ENCODE data around the gene ADARB1. TPM values are rescaled to one million over a fixed set of nuclear protein-coding genes. Genes with fewer than 3 reads are reported as not detected.

Gene ADARB1
- polyA plus RNA-seq, 1 donor (not counting 4 experiments of a cell fraction or from before 2014, with no cell fraction given): 13.0 TPM

DNA sequence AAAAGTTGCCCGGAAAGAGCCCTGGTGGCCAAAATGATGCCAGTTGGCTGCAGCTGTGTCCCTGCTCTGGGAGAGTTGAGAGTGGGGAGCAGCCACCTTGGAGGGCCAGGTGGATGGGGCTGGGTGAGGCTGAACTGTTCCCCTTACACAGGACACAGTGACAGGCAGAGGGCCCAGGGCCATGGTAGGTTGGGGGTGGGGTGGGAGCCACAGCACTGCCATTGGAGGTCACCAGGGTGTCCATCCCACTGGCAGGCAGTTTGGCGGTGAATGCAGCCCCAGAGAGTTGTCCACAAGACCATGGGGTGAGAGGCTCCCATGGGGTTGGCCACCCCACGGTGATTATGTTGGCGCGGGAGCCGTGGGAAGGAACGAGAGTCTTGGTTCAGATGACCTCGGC lies 125.7 kb downstream of the ADARB1 start:
- dilution Hi-C loops (cut with MboI; ENCODE audit: extremely low pct_ligation_motif_present, low sequenced_read_pairs): no loop called here
- FAIRE-seq: no peak
- no peaks in the 10 kb centered on the region for H3K9me3 ChIP-seq (ENCODE audit: control insufficient read depth, low read depth, low read length)
- H3K79me2 ChIP-seq (ENCODE audit: control insufficient read depth, insufficient read depth, low read length): no peaks in the 10 kb centered on the region
- peaks cover 7 to 16% of the 10 kb centered on the region in 2 experiments for H3K36me3 ChIP-seq (ENCODE audit: control insufficient read depth in 2 of 2, extremely low read depth in 1 of 2, insufficient read depth in 2 of 2, low read length in 2 of 2)
- no peak overlapping the region for H3K27ac ChIP-seq (ENCODE audit: control insufficient read depth, insufficient read depth, low read length)
- no peaks in the 10 kb centered on the region for H3K4me1 ChIP-seq (ENCODE audit: control insufficient read depth, extremely low read depth, insufficient read depth, low read length)
- no peak overlapping the region for H3K4me3 ChIP-seq (ENCODE audit: control insufficient read depth in 2 of 3, extremely low read depth in 1 of 3, insufficient read depth in 2 of 3, low read depth in 1 of 3, low read length in 3 of 3)
- H3K4me2 ChIP-seq (ENCODE audit: control insufficient read depth, extremely low read depth, insufficient read depth, low read depth, low read length): no peak overlapping the region
- H3K9me1 ChIP-seq (ENCODE audit: control insufficient read depth, extremely low read depth, insufficient read depth, low read length): no peaks in the 10 kb centered on the region
- no peak for DNase-seq (ENCODE audit: low read depth, low spot score)
- H3K27me3 ChIP-seq (ENCODE audit: control insufficient read depth, extremely low read depth, insufficient read depth, low read length): no peaks in the 10 kb centered on the region
- no peak for TF ChIP-seq EZH2 (IDR thresholded peaks at IDR 0.05; ENCODE audit: low read length)
- TF ChIP-seq, protein P1, sequence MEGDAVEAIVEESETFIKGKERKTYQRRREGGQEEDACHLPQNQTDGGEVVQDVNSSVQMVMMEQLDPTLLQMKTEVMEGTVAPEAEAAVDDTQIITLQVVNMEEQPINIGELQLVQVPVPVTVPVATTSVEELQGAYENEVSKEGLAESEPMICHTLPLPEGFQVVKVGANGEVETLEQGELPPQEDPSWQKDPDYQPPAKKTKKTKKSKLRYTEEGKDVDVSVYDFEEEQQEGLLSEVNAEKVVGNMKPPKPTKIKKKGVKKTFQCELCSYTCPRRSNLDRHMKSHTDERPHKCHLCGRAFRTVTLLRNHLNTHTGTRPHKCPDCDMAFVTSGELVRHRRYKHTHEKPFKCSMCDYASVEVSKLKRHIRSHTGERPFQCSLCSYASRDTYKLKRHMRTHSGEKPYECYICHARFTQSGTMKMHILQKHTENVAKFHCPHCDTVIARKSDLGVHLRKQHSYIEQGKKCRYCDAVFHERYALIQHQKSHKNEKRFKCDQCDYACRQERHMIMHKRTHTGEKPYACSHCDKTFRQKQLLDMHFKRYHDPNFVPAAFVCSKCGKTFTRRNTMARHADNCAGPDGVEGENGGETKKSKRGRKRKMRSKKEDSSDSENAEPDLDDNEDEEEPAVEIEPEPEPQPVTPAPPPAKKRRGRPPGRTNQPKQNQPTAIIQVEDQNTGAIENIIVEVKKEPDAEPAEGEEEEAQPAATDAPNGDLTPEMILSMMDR (optimal IDR thresholded peaks at IDR 0.05 in 1 of 3, IDR thresholded peaks at IDR 0.05 in 1 of 3, conservative IDR thresholded peaks at IDR 0.05 in 1 of 3; ENCODE audit: extremely low read depth in 1 of 3, insufficient read depth in 2 of 3, low read length in 3 of 3): no peak
- no peak overlapping the region for H3K9ac ChIP-seq (ENCODE audit: control insufficient read depth, extremely low read depth, insufficient read depth, low read length)
- H4K20me1 ChIP-seq (ENCODE audit: control insufficient read depth, extremely low read depth, insufficient read depth, low read length): no peaks in the 10 kb centered on the region
- H2AFZ ChIP-seq (ENCODE audit: control insufficient read depth, low read length): no peak overlapping the region

DNA sequence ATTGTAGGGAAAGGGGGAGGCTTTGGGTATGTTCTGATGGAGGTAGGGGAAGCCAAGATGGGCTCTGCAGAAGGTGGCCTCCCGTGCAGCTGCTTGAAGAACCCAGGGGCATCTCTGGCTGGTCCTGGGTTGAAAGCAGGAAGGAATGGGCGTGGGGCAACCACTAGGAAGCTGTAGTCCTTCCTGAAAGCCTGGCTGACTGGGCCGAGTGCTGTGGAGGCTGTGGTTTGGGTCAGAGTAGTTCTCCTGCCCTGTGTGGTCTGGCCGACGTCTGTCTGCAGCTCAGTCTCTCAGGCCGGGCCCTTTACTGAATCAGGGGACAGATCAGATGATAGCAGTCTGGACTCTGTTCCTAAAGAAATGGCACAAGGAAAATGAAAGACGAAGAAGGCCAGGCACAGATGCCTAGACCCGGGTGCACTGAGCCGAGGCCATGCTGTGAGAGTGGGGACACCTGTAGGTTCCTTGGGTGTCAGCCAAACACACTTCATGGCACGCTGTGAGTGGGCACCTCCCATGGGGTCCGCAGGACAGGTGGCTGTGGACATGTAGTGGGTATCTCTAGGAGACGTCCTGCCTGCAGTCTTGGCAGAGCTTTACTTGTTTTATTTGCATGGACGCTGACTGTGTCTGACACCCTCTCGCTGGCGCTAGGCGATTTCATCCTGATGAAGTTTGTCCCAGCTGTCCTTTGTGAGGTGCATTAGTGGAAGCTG lies 126.4 kb downstream of the ADARB1 start:
- Histone ChIP-seq H3K9me1 (ENCODE audit: control insufficient read depth, extremely low read depth, insufficient read depth, low read length) (no peaks in the 10 kb centered on the region), H3K9me3 (ENCODE audit: control insufficient read depth, low read depth, low read length) (no peaks in the 10 kb centered on the region), H3K9ac (ENCODE audit: control insufficient read depth, extremely low read depth, insufficient read depth, low read length) (no peak overlapping the region), H3K27ac (ENCODE audit: control insufficient read depth, insufficient read depth, low read length) (no peak overlapping the region), H3K36me3 (ENCODE audit: control insufficient read depth in 2 of 2, extremely low read depth in 1 of 2, insufficient read depth in 2 of 2, low read length in 2 of 2) (peaks cover 7 to 19% of the 10 kb centered on the region in 2 experiments), H2AFZ (ENCODE audit: control insufficient read depth, low read length) (no peak overlapping the region), H3K4me1 (ENCODE audit: control insufficient read depth, extremely low read depth, insufficient read depth, low read length) (no peaks in the 10 kb centered on the region), H3K4me3 (ENCODE audit: control insufficient read depth in 2 of 3, extremely low read depth in 1 of 3, insufficient read depth in 2 of 3, low read depth in 1 of 3, low read length in 3 of 3) (no peak overlapping the region), H3K27me3 (ENCODE audit: control insufficient read depth, extremely low read depth, insufficient read depth, low read length) (no peaks in the 10 kb centered on the region), H4K20me1 (ENCODE audit: control insufficient read depth, extremely low read depth, insufficient read depth, low read length) (no peaks in the 10 kb centered on the region), H3K79me2 (ENCODE audit: control insufficient read depth, insufficient read depth, low read length) (no peaks in the 10 kb centered on the region), H3K4me2 (ENCODE audit: control insufficient read depth, extremely low read depth, insufficient read depth, low read depth, low read length) (no peak overlapping the region)
- no peak for FAIRE-seq
- TF ChIP-seq EZH2 (IDR thresholded peaks at IDR 0.05; ENCODE audit: low read length): no peak
- TF ChIP-seq, protein P1 (optimal IDR thresholded peaks at IDR 0.05 in 1 of 3, IDR thresholded peaks at IDR 0.05 in 1 of 3, conservative IDR thresholded peaks at IDR 0.05 in 1 of 3; ENCODE audit: extremely low read depth in 1 of 3, insufficient read depth in 2 of 3, low read length in 3 of 3): no peak
- dilution Hi-C loops (cut with MboI; ENCODE audit: extremely low pct_ligation_motif_present, low sequenced_read_pairs): no loop called here
- no peak for DNase-seq (ENCODE audit: low read depth, low spot score)
